ENCODE data around the gene EZR. TPM values are rescaled to one million over a fixed set of nuclear protein-coding genes. Genes with fewer than 3 reads are reported as not detected.

Gene EZR
- total and polyA plus RNA-seq, 2 of the 13 experiments (the other 11 are each of a cell fraction or from before 2014, with no cell fraction given), result 34.7 to 60.3 TPM

DNA sequence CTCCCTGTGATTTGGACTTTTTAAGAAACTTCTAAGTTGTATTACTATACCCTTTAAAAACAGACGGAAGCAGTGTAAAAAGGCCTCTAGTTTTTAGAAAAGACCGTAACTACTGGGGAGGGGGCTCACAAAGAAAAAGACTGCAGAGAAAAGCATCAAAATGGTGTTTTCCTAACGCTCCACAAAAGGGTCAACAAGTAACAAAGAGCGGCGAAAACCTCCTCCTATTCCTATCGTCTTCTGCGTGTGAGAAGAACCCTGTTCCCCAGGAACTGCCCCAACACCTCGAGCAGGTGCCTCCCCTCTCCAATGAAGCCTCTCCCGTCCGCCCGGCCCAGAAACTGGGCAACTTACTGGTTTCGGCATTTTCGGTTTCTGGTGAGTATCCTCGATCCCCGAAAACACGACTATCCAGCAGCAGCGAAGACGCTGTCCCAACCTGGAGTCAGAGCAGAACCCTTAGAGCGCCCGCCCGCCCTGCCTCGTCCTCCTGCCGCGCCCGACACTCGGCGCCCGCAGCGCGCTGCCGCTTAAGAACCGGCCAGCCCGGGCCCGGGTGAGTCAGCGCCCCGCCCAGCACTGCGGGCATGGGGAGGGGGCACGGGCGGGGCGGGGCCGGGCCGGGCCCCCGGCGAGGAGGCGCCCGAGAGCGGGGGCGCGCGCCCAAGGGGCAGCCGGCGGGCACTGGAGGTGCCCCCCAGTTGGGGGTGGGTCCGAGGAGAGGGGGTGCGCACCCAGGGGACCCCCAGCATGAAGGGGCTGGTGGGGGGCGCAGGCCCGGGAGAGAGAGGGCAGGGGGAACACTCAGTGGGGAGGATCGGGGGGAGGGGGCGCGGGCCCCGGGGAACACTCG lies 1.2 kb downstream of the EZR start (continued):
- TF ChIP-seq, protein P1, sequence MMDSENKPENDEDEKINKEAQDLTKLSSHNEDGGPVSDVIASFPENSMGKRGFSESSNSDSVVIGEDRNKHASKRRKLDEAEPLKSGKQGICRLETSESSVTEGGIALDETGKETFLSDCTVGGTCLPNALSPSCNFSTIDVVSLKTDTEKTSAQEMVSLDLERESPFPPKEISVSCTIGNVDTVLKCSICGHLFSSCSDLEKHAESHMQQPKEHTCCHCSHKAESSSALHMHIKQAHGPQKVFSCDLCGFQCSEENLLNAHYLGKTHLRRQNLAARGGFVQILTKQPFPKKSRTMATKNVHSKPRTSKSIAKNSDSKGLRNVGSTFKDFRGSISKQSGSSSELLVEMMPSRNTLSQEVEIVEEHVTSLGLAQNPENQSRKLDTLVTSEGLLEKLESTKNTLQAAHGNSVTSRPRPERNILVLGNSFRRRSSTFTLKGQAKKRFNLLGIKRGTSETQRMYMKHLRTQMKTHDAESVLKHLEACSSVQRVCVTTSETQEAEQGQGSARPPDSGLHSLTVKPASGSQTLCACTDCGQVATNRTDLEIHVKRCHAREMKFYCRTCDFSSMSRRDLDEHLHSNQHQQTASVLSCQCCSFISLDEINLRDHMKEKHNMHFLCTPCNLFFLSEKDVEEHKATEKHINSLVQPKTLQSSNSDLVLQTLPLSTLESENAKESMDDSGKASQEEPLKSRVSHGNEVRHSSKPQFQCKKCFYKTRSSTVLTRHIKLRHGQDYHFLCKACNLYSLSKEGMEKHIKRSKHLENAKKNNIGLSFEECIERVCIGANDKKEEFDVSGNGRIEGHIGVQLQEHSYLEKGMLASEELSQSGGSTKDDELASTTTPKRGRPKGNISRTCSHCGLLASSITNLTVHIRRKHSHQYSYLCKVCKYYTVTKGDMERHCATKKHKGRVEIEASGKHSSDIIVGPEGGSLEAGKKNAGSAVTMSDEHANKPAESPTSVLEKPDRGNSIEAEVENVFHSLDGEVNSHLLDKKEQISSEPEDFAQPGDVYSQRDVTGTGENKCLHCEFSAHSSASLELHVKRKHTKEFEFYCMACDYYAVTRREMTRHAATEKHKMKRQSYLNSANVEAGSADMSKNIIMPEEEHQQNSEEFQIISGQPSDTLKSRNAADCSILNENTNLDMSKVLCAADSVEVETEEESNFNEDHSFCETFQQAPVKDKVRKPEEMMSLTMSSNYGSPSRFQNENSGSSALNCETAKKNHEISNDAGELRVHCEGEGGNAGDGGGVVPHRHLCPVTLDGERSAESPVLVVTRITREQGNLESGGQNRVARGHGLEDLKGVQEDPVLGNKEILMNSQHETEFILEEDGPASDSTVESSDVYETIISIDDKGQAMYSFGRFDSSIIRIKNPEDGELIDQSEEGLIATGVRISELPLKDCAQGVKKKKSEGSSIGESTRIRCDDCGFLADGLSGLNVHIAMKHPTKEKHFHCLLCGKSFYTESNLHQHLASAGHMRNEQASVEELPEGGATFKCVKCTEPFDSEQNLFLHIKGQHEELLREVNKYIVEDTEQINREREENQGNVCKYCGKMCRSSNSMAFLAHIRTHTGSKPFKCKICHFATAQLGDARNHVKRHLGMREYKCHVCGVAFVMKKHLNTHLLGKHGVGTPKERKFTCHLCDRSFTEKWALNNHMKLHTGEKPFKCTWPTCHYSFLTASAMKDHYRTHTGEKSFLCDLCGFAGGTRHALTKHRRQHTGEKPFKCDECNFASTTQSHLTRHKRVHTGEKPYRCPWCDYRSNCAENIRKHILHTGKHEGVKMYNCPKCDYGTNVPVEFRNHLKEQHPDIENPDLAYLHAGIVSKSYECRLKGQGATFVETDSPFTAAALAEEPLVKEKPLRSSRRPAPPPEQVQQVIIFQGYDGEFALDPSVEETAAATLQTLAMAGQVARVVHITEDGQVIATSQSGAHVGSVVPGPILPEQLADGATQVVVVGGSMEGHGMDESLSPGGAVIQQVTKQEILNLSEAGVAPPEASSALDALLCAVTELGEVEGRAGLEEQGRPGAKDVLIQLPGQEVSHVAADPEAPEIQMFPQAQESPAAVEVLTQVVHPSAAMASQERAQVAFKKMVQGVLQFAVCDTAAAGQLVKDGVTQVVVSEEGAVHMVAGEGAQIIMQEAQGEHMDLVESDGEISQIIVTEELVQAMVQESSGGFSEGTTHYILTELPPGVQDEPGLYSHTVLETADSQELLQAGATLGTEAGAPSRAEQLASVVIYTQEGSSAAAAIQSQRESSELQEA (CRISPR knock-in tag; IDR thresholded peaks at IDR 0.05; ENCODE audit: not compliant biosample characterization), result no peak
- TF ChIP-seq AHR (CRISPR knock-in tag; IDR thresholded peaks at IDR 0.05) (no peak), ZNF775 (CRISPR knock-in tag; IDR thresholded peaks at IDR 0.05; ENCODE audit: borderline replicate concordance) (no peak), JUND (CRISPR knock-in tag; IDR thresholded peaks at IDR 0.05) (peak; percentile 81), RAD51 (IDR thresholded peaks at IDR 0.05; ENCODE audit: borderline replicate concordance) (no peak), ZKSCAN5 (CRISPR knock-in tag; IDR thresholded peaks at IDR 0.05) (no peak), STAG1 (CRISPR knock-in tag; IDR thresholded peaks at IDR 0.05) (no peak), NBN (conservative IDR thresholded peaks at IDR 0.05) (no peak), SCMH1 (CRISPR knock-in tag; IDR thresholded peaks at IDR 0.05; ENCODE audit: borderline replicate concordance) (no peak), NR2F6 (IDR thresholded peaks at IDR 0.05) (no peak), NR2F6 (CRISPR knock-in tag; IDR thresholded peaks at IDR 0.05) (peak; percentile 50; the same call in 1 of the 2 replicates), ZFP37 (CRISPR knock-in tag; IDR thresholded peaks at IDR 0.05; ENCODE audit: borderline replicate concordance) (no peak), RBM39 (IDR thresholded peaks at IDR 0.05; ENCODE audit: low read depth, low read length, poor library complexity, severe bottlenecking) (no peak), KDM6A (CRISPR knock-in tag; IDR thresholded peaks at IDR 0.05; ENCODE audit: low read depth) (no peak), CCAR2 (optimal IDR thresholded peaks at IDR 0.05; ENCODE audit: low read depth, low read length) (no peak), ZNF484 (CRISPR knock-in tag; IDR thresholded peaks at IDR 0.05; ENCODE audit: borderline replicate concordance, low read depth) (no peak), FIP1L1 (IDR thresholded peaks at IDR 0.05; ENCODE audit: borderline replicate concordance, insufficient read depth, low read depth, low read length) (no peak), NONO (IDR thresholded peaks at IDR 0.05) (no peak), NONO (CRISPR knock-in tag; conservative IDR thresholded peaks at IDR 0.05) (no peak), NFKBIZ (CRISPR knock-in tag; IDR thresholded peaks at IDR 0.05) (no peak)
- TF ChIP-seq, protein P2, sequence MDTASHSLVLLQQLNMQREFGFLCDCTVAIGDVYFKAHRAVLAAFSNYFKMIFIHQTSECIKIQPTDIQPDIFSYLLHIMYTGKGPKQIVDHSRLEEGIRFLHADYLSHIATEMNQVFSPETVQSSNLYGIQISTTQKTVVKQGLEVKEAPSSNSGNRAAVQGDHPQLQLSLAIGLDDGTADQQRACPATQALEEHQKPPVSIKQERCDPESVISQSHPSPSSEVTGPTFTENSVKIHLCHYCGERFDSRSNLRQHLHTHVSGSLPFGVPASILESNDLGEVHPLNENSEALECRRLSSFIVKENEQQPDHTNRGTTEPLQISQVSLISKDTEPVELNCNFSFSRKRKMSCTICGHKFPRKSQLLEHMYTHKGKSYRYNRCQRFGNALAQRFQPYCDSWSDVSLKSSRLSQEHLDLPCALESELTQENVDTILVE (CRISPR knock-in tag; IDR thresholded peaks at IDR 0.05), result no peak
